Suprapubic skin (tissue), 4 donors: ENCODE results near the gene HSPA12B.

Experiments used
- POLR2A ChIP-seq, 2 donors: fragments of 450-650 bp; IDR thresholded peaks; one replicate each; pipeline ENCODE4 v1.6.1; 2017; ENCODE audit warnings: antibody characterized with exemption in 2 of 2, mild to moderate bottlenecking in 2 of 2, moderate library complexity in 2 of 2
- POLR2AphosphoS5 ChIP-seq, 3 donors: sonication (generic); formaldehyde crosslinking; IDR thresholded peaks; one replicate each; pipeline ENCODE4 v1.6.1; 2017; ENCODE audit warnings: antibody characterized with exemption in 3 of 3
- TF ChIP-seq, protein P1 (sequence below), 2 donors: fragments of 200-600 bp in 1 of 2; fragments of 450-650 bp in 1 of 2; sonication (generic) in 1 of 2; IDR thresholded peaks; one replicate each; pipeline ENCODE4 v1.5.1; 2016 to 2019; ENCODE audit warnings: antibody characterized with exemption in 2 of 2, mild to moderate bottlenecking in 1 of 2, moderate library complexity in 1 of 2

DNA sequence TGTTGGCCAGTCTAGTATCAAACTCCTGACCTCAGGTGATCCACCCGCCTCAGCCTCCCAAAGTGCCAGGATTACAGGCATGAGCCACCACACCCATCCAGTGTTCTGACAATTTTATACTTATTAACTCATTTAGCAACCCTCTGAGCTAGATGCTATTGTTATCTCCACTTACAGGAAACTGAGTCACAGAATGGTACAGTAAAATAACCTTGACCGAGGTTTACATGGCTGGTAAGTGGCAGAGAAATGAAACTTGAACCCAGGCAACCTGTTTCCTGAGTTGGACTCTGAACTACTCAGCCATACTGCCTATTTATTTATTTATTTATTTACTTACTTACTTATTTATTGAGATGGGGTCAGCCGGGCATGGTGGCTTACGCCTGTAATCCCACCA lies 13.4 kb upstream of the HSPA12B start:
- TF ChIP-seq POLR2A (IDR thresholded peaks at IDR 0.05) (no peak), POLR2AphosphoS5 (IDR thresholded peaks at IDR 0.05) (no peak)
- TF ChIP-seq, protein P1, sequence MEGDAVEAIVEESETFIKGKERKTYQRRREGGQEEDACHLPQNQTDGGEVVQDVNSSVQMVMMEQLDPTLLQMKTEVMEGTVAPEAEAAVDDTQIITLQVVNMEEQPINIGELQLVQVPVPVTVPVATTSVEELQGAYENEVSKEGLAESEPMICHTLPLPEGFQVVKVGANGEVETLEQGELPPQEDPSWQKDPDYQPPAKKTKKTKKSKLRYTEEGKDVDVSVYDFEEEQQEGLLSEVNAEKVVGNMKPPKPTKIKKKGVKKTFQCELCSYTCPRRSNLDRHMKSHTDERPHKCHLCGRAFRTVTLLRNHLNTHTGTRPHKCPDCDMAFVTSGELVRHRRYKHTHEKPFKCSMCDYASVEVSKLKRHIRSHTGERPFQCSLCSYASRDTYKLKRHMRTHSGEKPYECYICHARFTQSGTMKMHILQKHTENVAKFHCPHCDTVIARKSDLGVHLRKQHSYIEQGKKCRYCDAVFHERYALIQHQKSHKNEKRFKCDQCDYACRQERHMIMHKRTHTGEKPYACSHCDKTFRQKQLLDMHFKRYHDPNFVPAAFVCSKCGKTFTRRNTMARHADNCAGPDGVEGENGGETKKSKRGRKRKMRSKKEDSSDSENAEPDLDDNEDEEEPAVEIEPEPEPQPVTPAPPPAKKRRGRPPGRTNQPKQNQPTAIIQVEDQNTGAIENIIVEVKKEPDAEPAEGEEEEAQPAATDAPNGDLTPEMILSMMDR (IDR thresholded peaks at IDR 0.05): no peak
